Caco-2 (cell line): ENCODE measurements around the gene ABO. TPM values are rescaled to one million over a fixed set of nuclear protein-coding genes. Genes with fewer than 3 reads are reported as not detected.
"Not testable (repeated sequence)": the region's sequence is repeated elsewhere in the genome, so short reads cannot be mapped to it uniquely, and the experiment has no call there.

Experiments used
- BruUV-seq: library from RNA; stranded (reverse); fragments of 400-500 nt; replicated peaks from 2 replicates; lab custom pipeline; 2021; lab: Mats Ljungman, UMichigan
- CTCF ChIA-PET: fragments of 300-600 bp; sonication (Branson Sonifier 250); formaldehyde crosslinking; loops from one replicate; lab custom pipeline; 2022; ENCODE audit warnings: antibody characterized with exemption; lab: Charles Lee
- POLR2A ChIA-PET: fragments of 300-600 bp; sonication (Branson Sonifier 250); formaldehyde crosslinking; loops from one replicate; lab custom pipeline; 2022; ENCODE audit warnings: antibody characterized with exemption; lab: Charles Lee
- DNase-seq, 2 experiments: peaks; one replicate each; pipeline versions ENCODE4 v3.0.0 to v3.0.0-alpha.2; 2020 to 2022
- H3K27me3 ChIP-seq: replicated peaks from 2 replicates; pipeline ENCODE4 v1.6.0; 2011; ENCODE audit warnings: low read length; ENCODE audit not compliant: control insufficient read depth, insufficient read depth
- H3K36me3 ChIP-seq: 2 replicates; pipeline ENCODE4 v1.5.1; 2011; ENCODE audit warnings: low read length; ENCODE audit not compliant: control insufficient read depth, insufficient read depth
- H3K4me1 ChIP-seq: fragments of 250-450 bp; sonication (Bioruptor Pico); 2 replicates; pipeline ENCODE4 v1.5.1; 2020; ENCODE audit warnings: mild to moderate bottlenecking
- H3K4me3 ChIP-seq: 2 replicates; pipeline ENCODE4 v1.5.1; 2011; ENCODE audit warnings: low read depth, mild to moderate bottlenecking, control low read depth, low read length
- H3K9me3 ChIP-seq: fragments of 250-450 bp; sonication (Bioruptor Pico); 2 replicates; pipeline ENCODE4 v1.5.1; 2020; ENCODE audit warnings: mild to moderate bottlenecking, moderate library complexity
- H3K27ac Mint-ChIP-seq: one replicate; pipeline ENCODE4 v1.8.0; 2022; ENCODE audit warnings: mixed read lengths; ENCODE audit not compliant: unreplicated experiment
- H3K27me3 Mint-ChIP-seq: one replicate; pipeline ENCODE4 v1.8.0; 2022; ENCODE audit warnings: mixed read lengths; ENCODE audit not compliant: insufficient read depth, unreplicated experiment
- H3K36me3 Mint-ChIP-seq: one replicate; pipeline ENCODE4 v1.8.0; 2022; ENCODE audit warnings: mild to moderate bottlenecking, mixed read lengths; ENCODE audit not compliant: insufficient read depth, unreplicated experiment
- H3K4me1 Mint-ChIP-seq: one replicate; pipeline ENCODE4 v1.8.0; 2022; ENCODE audit warnings: low read depth, mixed read lengths; ENCODE audit not compliant: unreplicated experiment
- H3K4me3 Mint-ChIP-seq: one replicate; pipeline ENCODE4 v1.8.0; 2022; ENCODE audit warnings: mild to moderate bottlenecking, moderate library complexity, mixed read lengths; ENCODE audit not compliant: unreplicated experiment
- H3K9me3 Mint-ChIP-seq: one replicate; pipeline ENCODE4 v1.8.0; 2022; ENCODE audit warnings: mixed read lengths; ENCODE audit not compliant: unreplicated experiment
- CTCF ChIP-seq, 2 experiments: fragments of 200-600 bp in 1 of 2; IDR thresholded peaks; 1 replicate in 1 of 2; 2 replicates in 1 of 2; pipeline versions ENCODE4 v1.5.1 to v1.8.0; 2011 to 2022; ENCODE audit warnings: antibody characterized with exemption in 1 of 2, control low read depth in 1 of 2, inconsistent platforms in 1 of 2, low read depth in 1 of 2, low read length in 1 of 2, mild to moderate bottlenecking in 1 of 2, moderate library complexity in 1 of 2; ENCODE audit not compliant: insufficient read depth in 1 of 2, severe bottlenecking in 1 of 2, unreplicated experiment in 1 of 2
- intact Hi-C: fragments of 100-400 bp; cut with micrococcal nuclease; formaldehyde crosslinking; loops from one replicate; pipeline ENCODE4 v1.10.0; 2022; ENCODE audit not compliant: unreplicated experiment
- total RNA-seq: library from RNA; stranded (reverse); gene quantifications from 2 replicates; pipeline ENCODE4 v1.2.3, GENCODE V29; 2022

Gene ABO
- total RNA-seq, 1 experiment from 2014 or later = not detected

GRCh38 chr9:133210609-133211008 is 64.4 kb downstream of the ABO start:
- intact Hi-C loops = no loop called here
- BruUV-seq = no TSS peak
- ChIA-PET CTCF (no interaction called here), POLR2A (no interaction called here)
- H3K27me3 Mint-ChIP-seq = no peaks in the 10 kb centered on the region
- no peak overlapping the region for H3K27ac Mint-ChIP-seq
- no peaks in the 10 kb centered on the region for H3K36me3 ChIP-seq
- H3K4me1 ChIP-seq = no peaks in the 10 kb centered on the region
- H3K4me1 Mint-ChIP-seq = peaks cover 8% of the 10 kb centered on the region
- H3K9me3 ChIP-seq = no peaks in the 10 kb centered on the region
- H3K4me3 ChIP-seq = no peak overlapping the region
- no peaks in the 10 kb centered on the region for H3K27me3 ChIP-seq
- no peak overlapping the region for H3K4me3 Mint-ChIP-seq
- H3K36me3 Mint-ChIP-seq = no peaks in the 10 kb centered on the region
- no peak for DNase-seq
- no peak for TF ChIP-seq CTCF (IDR thresholded peaks at IDR 0.05; ENCODE audit: insufficient read depth in 1 of 2, low read depth in 1 of 2, low read length in 1 of 2, severe bottlenecking in 1 of 2, unreplicated experiment in 1 of 2)
- H3K9me3 Mint-ChIP-seq = peaks cover 22% of the 10 kb centered on the region

DNA sequence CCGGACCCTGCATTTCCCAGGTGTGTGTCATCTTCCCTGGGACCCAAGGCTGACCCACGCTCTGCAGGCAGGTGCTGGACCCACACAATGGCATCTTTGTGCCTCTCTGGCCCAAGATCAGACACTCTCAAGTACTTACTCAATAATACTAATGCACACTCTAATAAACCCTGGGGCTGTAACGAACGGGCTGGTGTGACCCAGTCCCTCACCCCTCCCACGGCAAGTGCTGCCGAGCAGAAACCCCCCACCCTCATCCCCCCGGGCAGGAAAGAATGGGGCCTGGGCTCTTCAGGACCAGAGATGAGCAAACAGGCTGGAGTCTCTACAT is 64.8 kb downstream of the ABO start:
- DNase-seq = no peak
- POLR2A ChIA-PET = no interaction called here
- Histone ChIP-seq H3K4me3 (no peak overlapping the region), H3K4me1 (no peaks in the 10 kb centered on the region), H3K9me3 (no peaks in the 10 kb centered on the region), H3K36me3 (no peaks in the 10 kb centered on the region), H3K27me3 (no peaks in the 10 kb centered on the region)
- CTCF ChIA-PET = no interaction called here
- H3K36me3 Mint-ChIP-seq = no peaks in the 10 kb centered on the region
- no peaks in the 10 kb centered on the region for H3K27me3 Mint-ChIP-seq
- BruUV-seq = no TSS peak
- intact Hi-C loops = no loop called here
- no peak overlapping the region for H3K27ac Mint-ChIP-seq
- H3K4me3 Mint-ChIP-seq = no peak overlapping the region
- peaks cover 8% of the 10 kb centered on the region for H3K4me1 Mint-ChIP-seq
- no peak for TF ChIP-seq CTCF (IDR thresholded peaks at IDR 0.05; ENCODE audit: insufficient read depth in 1 of 2, low read depth in 1 of 2, low read length in 1 of 2, severe bottlenecking in 1 of 2, unreplicated experiment in 1 of 2)
- peaks cover 18% of the 10 kb centered on the region for H3K9me3 Mint-ChIP-seq

DNA sequence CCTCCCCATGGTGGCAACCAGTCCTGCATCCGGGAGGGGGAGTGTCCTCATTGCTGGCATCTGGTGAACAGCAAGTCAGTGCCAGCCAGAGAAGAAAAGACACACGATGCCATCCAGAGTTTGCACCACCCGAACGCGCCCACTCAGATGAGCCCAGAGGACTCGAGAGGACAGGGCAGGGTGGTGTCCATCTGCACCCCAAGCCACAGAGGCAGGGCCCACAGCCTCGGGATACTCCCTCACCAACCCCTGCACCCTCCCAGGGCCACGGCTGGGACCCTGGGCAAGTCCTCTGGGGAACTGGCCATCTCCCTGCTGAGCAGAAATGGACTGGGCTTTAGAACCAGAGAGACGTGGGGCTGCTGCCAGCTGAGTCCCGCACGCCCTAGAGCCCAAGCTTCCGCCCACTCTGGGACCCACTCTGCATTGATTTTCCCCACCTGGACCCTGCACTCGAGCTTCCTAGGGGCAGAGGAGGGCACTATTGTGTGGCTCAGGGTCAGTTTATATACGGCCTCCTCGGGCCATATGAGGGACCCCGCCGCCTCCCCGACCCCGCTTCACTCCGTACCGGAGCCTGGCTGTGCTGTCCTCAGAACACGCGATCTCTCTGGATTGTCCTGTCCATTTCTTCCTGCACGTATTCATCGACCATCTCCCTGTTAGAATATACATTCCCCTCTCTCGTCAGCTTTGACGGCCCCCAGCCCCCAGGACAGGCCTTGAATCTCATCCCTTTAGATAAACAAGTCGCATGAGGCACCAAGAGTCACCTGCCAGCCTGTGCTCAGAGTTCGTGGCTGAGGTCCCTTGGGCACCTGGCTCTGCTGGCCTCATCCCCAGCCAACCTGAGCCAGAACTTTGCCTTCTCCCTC is 65.4 kb downstream of the ABO start:
- H3K36me3 Mint-ChIP-seq, H3K4me3 ChIP-seq, H3K4me1 Mint-ChIP-seq, DNase-seq, H3K36me3 ChIP-seq, H3K27ac Mint-ChIP-seq, H3K4me1 ChIP-seq, H3K27me3 ChIP-seq, POLR2A ChIA-PET, intact Hi-C loops, BruUV-seq, CTCF ChIA-PET, H3K9me3 ChIP-seq, H3K4me3 Mint-ChIP-seq, H3K27me3 Mint-ChIP-seq: not testable (repeated sequence)
- peaks cover 12% of the 10 kb centered on the region for H3K9me3 Mint-ChIP-seq

DNA sequence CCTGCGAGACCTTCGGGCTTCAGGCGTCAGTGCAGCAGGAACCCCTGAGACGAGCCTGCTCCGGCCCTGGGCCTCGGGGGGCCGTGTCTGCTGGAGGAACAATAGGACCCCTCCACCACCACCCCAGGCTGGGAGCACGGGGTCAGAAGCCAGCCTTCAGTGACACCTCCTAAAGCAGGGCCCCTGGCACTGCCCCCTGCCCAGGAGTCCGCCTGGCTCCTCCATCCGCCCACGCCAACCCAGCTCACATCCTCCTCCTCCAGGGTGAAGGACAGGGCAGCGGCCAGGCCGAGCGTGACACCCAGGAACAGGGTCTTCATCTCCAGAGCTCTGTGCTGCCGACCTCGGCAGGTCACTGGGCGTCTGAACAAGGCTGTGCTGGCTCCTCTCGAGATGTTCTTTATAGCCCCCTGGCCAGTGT is 66.1 kb downstream of the ABO start, which contains the start of gene OBP2B:
OBP2B (minus strand) TSS at position 371 of the 421 bp plus-strand sequence; CDS start at position 320, 51 bp downstream.
- H3K27ac Mint-ChIP-seq, H3K9me3 ChIP-seq, POLR2A ChIA-PET, CTCF ChIA-PET, H3K36me3 ChIP-seq, H3K4me3 Mint-ChIP-seq, H3K4me1 Mint-ChIP-seq, BruUV-seq, H3K27me3 Mint-ChIP-seq, H3K4me1 ChIP-seq, H3K27me3 ChIP-seq, DNase-seq, H3K36me3 Mint-ChIP-seq, intact Hi-C loops, H3K4me3 ChIP-seq, H3K9me3 Mint-ChIP-seq: not testable (repeated sequence)

GRCh38 chr9:133208171-133208879 is 66.7 kb downstream of the ABO start:
- H3K27ac Mint-ChIP-seq, H3K27me3 ChIP-seq, H3K9me3 ChIP-seq, intact Hi-C loops, H3K4me1 ChIP-seq, DNase-seq, BruUV-seq, H3K9me3 Mint-ChIP-seq, H3K4me1 Mint-ChIP-seq, H3K36me3 Mint-ChIP-seq, POLR2A ChIA-PET, H3K36me3 ChIP-seq, CTCF ChIA-PET, H3K27me3 Mint-ChIP-seq, H3K4me3 ChIP-seq, H3K4me3 Mint-ChIP-seq: not testable (repeated sequence)
